Endothelial cell of umbilical vein (primary cell): ENCODE data around the gene PNKD. TPM values are rescaled to one million over a fixed set of nuclear protein-coding genes. Genes with fewer than 3 reads are reported as not detected.

Source experiments
- BruUV-seq: library from RNA; stranded (reverse); fragments of 400-500 nt; replicated peaks from 2 replicates; lab custom pipeline; 2021; lab: Mats Ljungman, UMichigan
- CTCF ChIA-PET: fragments of 300-600, 350-600 bp; sonication (Branson Sonifier 250); formaldehyde crosslinking; loops from one replicate; lab custom pipeline; 2021; ENCODE audit warnings: antibody characterized with exemption, inconsistent platforms; lab: Charles Lee
- POLR2A ChIA-PET: fragments of 300-600, 350-600 bp; sonication (Branson Sonifier 250); formaldehyde crosslinking; loops from one replicate; lab custom pipeline; 2021; ENCODE audit warnings: antibody characterized with exemption, inconsistent platforms; lab: Charles Lee
- DNase-seq: peaks from one replicate; pipeline ENCODE4 v3.0.0-alpha.2; 2011; ENCODE audit warnings: low read depth, low spot score
- FAIRE-seq: peaks from 2 replicates; lab custom pipeline; 2011; peaks lifted over from hg19 to GRCh38; lab: Jason Lieb, UNC
- H2AFZ ChIP-seq: 2 replicates; pipeline ENCODE4 v1.6.0; 2012; ENCODE audit warnings: low read depth, low read length, control low read depth, inconsistent platforms
- H3K27ac ChIP-seq: 2 replicates; pipeline ENCODE4 v1.5.1; 2011; ENCODE audit warnings: low read depth, mild to moderate bottlenecking, control low read depth, low read length, moderate library complexity; ENCODE audit not compliant: insufficient read depth
- H3K27me3 ChIP-seq, 2 experiments: 2 replicates each; pipeline versions ENCODE4 v1.6.0 to v1.6.1; 2011; ENCODE audit warnings: low read length in 2 of 2, mixed read lengths in 1 of 2; ENCODE audit not compliant: control insufficient read depth in 2 of 2, insufficient read depth in 2 of 2
- H3K36me3 ChIP-seq, 2 experiments: 2 replicates in 1 of 2; 3 replicates in 1 of 2; pipeline ENCODE4 v1.5.1; 2011; ENCODE audit warnings: low read length in 2 of 2, mild to moderate bottlenecking in 1 of 2, moderate library complexity in 1 of 2; ENCODE audit not compliant: control insufficient read depth in 2 of 2, insufficient read depth in 2 of 2; ENCODE audit errors: extremely low read depth in 1 of 2
- H3K4me1 ChIP-seq: 3 replicates; pipeline ENCODE4 v1.5.1; 2011; ENCODE audit warnings: mild to moderate bottlenecking, low read length; ENCODE audit not compliant: control insufficient read depth, insufficient read depth; ENCODE audit errors: extremely low read depth
- H3K4me2 ChIP-seq: 2 replicates; pipeline ENCODE4 v1.6.1; 2011; ENCODE audit warnings: low read length, control low read depth, mixed read lengths; ENCODE audit not compliant: insufficient read depth
- H3K4me3 ChIP-seq, 3 experiments: fragments of 200-600 bp in 1 of 3; sonication (generic), shearing (Covaris generic) in 1 of 3; replicated peaks in 1 of 3; 2 replicates each; pipeline ENCODE4 v1.5.1; 2011 to 2016; ENCODE audit warnings: control low read depth in 3 of 3, low read length in 3 of 3, mild to moderate bottlenecking in 2 of 3, inconsistent platforms in 1 of 3, low read depth in 1 of 3, moderate library complexity in 1 of 3; ENCODE audit not compliant: insufficient read depth in 1 of 3
- H3K79me2 ChIP-seq: 2 replicates; pipeline ENCODE4 v1.6.0; 2012; ENCODE audit warnings: low read length, inconsistent platforms; ENCODE audit not compliant: control insufficient read depth, insufficient read depth
- H3K9ac ChIP-seq: replicated peaks from 2 replicates; pipeline ENCODE3; 2011; ENCODE audit warnings: low read length, control low read depth; ENCODE audit not compliant: insufficient read depth; ENCODE audit errors: extremely low read depth
- H3K9me1 ChIP-seq: replicated peaks from 3 replicates; pipeline ENCODE4 v1.6.0; 2011; ENCODE audit warnings: mild to moderate bottlenecking, low read length; ENCODE audit not compliant: control insufficient read depth, insufficient read depth; ENCODE audit errors: extremely low read depth
- H3K9me3 ChIP-seq: replicated peaks from 2 replicates; pipeline ENCODE4 v1.5.1; 2012; ENCODE audit warnings: low read length, inconsistent platforms; ENCODE audit not compliant: control insufficient read depth, insufficient read depth
- H4K20me1 ChIP-seq: replicated peaks from 2 replicates; pipeline ENCODE3; 2011; ENCODE audit warnings: mild to moderate bottlenecking, low read length; ENCODE audit not compliant: control insufficient read depth, insufficient read depth; ENCODE audit errors: extremely low read depth
- CTCF ChIP-seq, 2 donors: IDR thresholded peaks; 1 replicate in 1 of 2; 2 replicates in 1 of 2; pipeline ENCODE4 v1.5.1; 2011; ENCODE audit warnings: low read length in 2 of 2, mild to moderate bottlenecking in 2 of 2, moderate library complexity in 2 of 2, control low read depth in 1 of 2, inconsistent platforms in 1 of 2, low read depth in 1 of 2; ENCODE audit not compliant: insufficient read depth in 1 of 2; ENCODE audit errors: extremely low read depth in 1 of 2
- EZH2 ChIP-seq: IDR thresholded peaks from 2 replicates; pipeline ENCODE4 v1.6.1; 2012; ENCODE audit warnings: borderline replicate concordance, low read depth, mild to moderate bottlenecking, moderate library complexity, low read length, inconsistent platforms; ENCODE audit not compliant: severe bottlenecking
- GATA2 ChIP-seq: IDR thresholded peaks from 2 replicates; pipeline ENCODE4 v1.7.0; 2011; ENCODE audit warnings: low read depth, mild to moderate bottlenecking, moderate library complexity, mixed read lengths, low read length; ENCODE audit not compliant: insufficient read length, insufficient read depth
- JUN ChIP-seq: IDR thresholded peaks from 2 replicates; pipeline ENCODE4 v1.6.1; 2011; ENCODE audit warnings: borderline replicate concordance, low read depth; ENCODE audit not compliant: insufficient read length, insufficient read depth
- MAX ChIP-seq: IDR thresholded peaks from 2 replicates; pipeline ENCODE4 v1.6.1; 2011; ENCODE audit not compliant: insufficient read depth, insufficient read length
- MYC ChIP-seq: IDR thresholded peaks from one replicate; pipeline ENCODE4 v1.6.1; 2011; ENCODE audit warnings: mild to moderate bottlenecking, low read depth, low read length
- POLR2A ChIP-seq: IDR thresholded peaks from 2 replicates; pipeline ENCODE4 v1.6.1; 2012; ENCODE audit warnings: low read depth, mild to moderate bottlenecking, control low read depth, low read length
- POLR2AphosphoS5 ChIP-seq: IDR thresholded peaks from 2 replicates; pipeline ENCODE4 v1.6.1; 2012; ENCODE audit warnings: low read depth, mild to moderate bottlenecking, control low read depth, low read length, moderate library complexity; ENCODE audit not compliant: insufficient read depth
- dilution Hi-C: fragments of 300-500 bp; cut with MboI; formaldehyde crosslinking; loops from one replicate; pipeline ENCODE4 v1.15.0; 2019; ENCODE audit warnings: low sequenced_read_pairs; ENCODE audit not compliant: extremely low pct_ligation_motif_present
- intact Hi-C: fragments of 100-400 bp; cut with micrococcal nuclease; formaldehyde crosslinking; loops from one replicate; pipeline ENCODE4 v1.10.0; 2022
- polyA plus RNA-seq, 4 experiments: library from polyadenylated mRNA; depleted of rRNA in 3 of 4; stranded (reverse) in 3 of 4; unstranded in 1 of 4; fragments of >200 nt; gene quantifications; 2 replicates each; pipeline versions ENCODE4 v1.2.1 to v1.2.3, GENCODE V29; 2011 to 2012; ENCODE audit warnings: missing spikeins in 1 of 4
- total RNA-seq: library from RNA; stranded (reverse); gene quantifications from 2 replicates; pipeline ENCODE4 v1.2.3, GENCODE V29; 2021

The PNKD gene
- total and polyA plus RNA-seq, 2 donors (not counting 3 experiments of a cell fraction or from before 2014, with no cell fraction given) = 56.1 to 88.3 TPM

GRCh38 chr2:218230882-218231281 lies 39.4 kb upstream of the PNKD start:
- DNase-seq (no peak), FAIRE-seq (no peak)
- no peak overlapping the region for H3K9ac ChIP-seq
- ChIA-PET CTCF (interaction anchor here (0.9 to 1.5 kb wide), 4 partner anchors 10 to 43 kb away, joined by 3 to 7 read pairs (median 3); no protein-coding TSS in a partner anchor), POLR2A (no interaction called here)
- H3K4me3 ChIP-seq = no peak overlapping the region
- no peaks in the 10 kb centered on the region for H3K9me3 ChIP-seq
- dilution Hi-C loops = no loop called here
- H3K27ac ChIP-seq = no peak overlapping the region
- H3K4me1 ChIP-seq = peaks cover 31% of the 10 kb centered on the region
- TF ChIP-seq MAX = no peak
- TF ChIP-seq MYC = no peak
- TF ChIP-seq EZH2 = no peak
- TF ChIP-seq JUN = no peak
- TF ChIP-seq CTCF (IDR thresholded peaks at IDR 0.05; ENCODE audit: extremely low read depth in 1 of 2, insufficient read depth in 1 of 2, low read depth in 1 of 2, low read length in 2 of 2) = no peak
- no peak for TF ChIP-seq GATA2
- TF ChIP-seq POLR2AphosphoS5 = no peak
- TF ChIP-seq POLR2A = no peak
- H3K9me1 ChIP-seq = no peaks in the 10 kb centered on the region
- H3K4me2 ChIP-seq = no peak overlapping the region
- intact Hi-C loops = loop anchor here (1.0 kb wide), 1 partner anchor 26 kb away; no protein-coding TSS in a partner anchor
- H4K20me1 ChIP-seq = no peaks in the 10 kb centered on the region
- peaks cover 56% of the 10 kb centered on the region for H3K79me2 ChIP-seq
- peaks cover 31 to 37% of the 10 kb centered on the region in 2 experiments for H3K36me3 ChIP-seq
- no TSS peak for BruUV-seq
- no peak overlapping the region for H2AFZ ChIP-seq
- no peaks in the 10 kb centered on the region for H3K27me3 ChIP-seq
